GM23338 (cell line): Measurements from ENCODE around the gene ROBO1. TPM values are rescaled to one million over a fixed set of nuclear protein-coding genes. Genes with fewer than 3 reads are reported as not detected.

ENCODE experiments used
- ATAC-seq: fragments of 200-7000 bp; cut with Tn5 transposase; 3 replicates; pipeline ENCODE4 v1.9.1; 2020
- DNase-seq: peaks from one replicate; pipeline ENCODE4 v3.0.0-alpha.2; 2015; ENCODE audit warnings: low spot score
- H2AFZ ChIP-seq: fragments of 200-600 bp; sonication (generic); 2 replicates; pipeline ENCODE4 v1.8.0; 2016; ENCODE audit warnings: antibody characterized with exemption, mild to moderate bottlenecking, moderate library complexity
- H3F3A ChIP-seq: fragments of 200-600 bp; sonication (generic); replicated peaks from 2 replicates; pipeline ENCODE4 v1.8.0; 2017; ENCODE audit warnings: antibody characterized with exemption, mixed run types, low read depth
- H3K27ac ChIP-seq: fragments of 200-600 bp; sonication (generic); 2 replicates; pipeline ENCODE4 v1.6.1; 2016; ENCODE audit warnings: low read depth
- H3K27me3 ChIP-seq: fragments of 200-600 bp; sonication (generic); 2 replicates; pipeline ENCODE4 v1.8.0; 2016; ENCODE audit warnings: mild to moderate bottlenecking, mixed run types, moderate library complexity; ENCODE audit not compliant: insufficient read depth
- H3K36me3 ChIP-seq: fragments of 200-600 bp; sonication (generic); 2 replicates; pipeline ENCODE4 v1.8.0; 2016; ENCODE audit warnings: mild to moderate bottlenecking; ENCODE audit not compliant: insufficient read depth
- H3K4me1 ChIP-seq: fragments of 200-600 bp; sonication (generic); 2 replicates; pipeline ENCODE4 v1.8.0; 2016; ENCODE audit warnings: mild to moderate bottlenecking, moderate library complexity; ENCODE audit not compliant: insufficient read depth
- H3K4me2 ChIP-seq: fragments of 200-600 bp; sonication (generic); 2 replicates; pipeline ENCODE4 v1.7.1; 2017; ENCODE audit warnings: mixed run types
- H3K4me3 ChIP-seq: fragments of 200-600 bp; sonication (generic); 2 replicates; pipeline ENCODE4 v1.6.1; 2016; ENCODE audit warnings: mixed run types
- H3K79me2 ChIP-seq: fragments of 200-600 bp; sonication (generic); replicated peaks from 2 replicates; pipeline ENCODE4 v1.8.0; 2017; ENCODE audit warnings: mild to moderate bottlenecking; ENCODE audit not compliant: insufficient read depth
- H3K9me2 ChIP-seq: fragments of 200-600 bp; sonication (generic); 2 replicates; pipeline ENCODE4 v1.8.0; 2017; ENCODE audit not compliant: insufficient read depth
- H4K20me1 ChIP-seq: fragments of 200-600 bp; sonication (generic); replicated peaks from 2 replicates; pipeline ENCODE4 v1.8.0; 2017; ENCODE audit warnings: mild to moderate bottlenecking; ENCODE audit not compliant: insufficient read depth
- H3K27ac Mint-ChIP-seq: 2 replicates; pipeline ENCODE4 v1.8.0; 2020; ENCODE audit warnings: inconsistent platforms, mild to moderate bottlenecking, moderate library complexity, mixed read lengths
- H3K27me3 Mint-ChIP-seq: 3 replicates; pipeline ENCODE4 v1.8.0; 2022; ENCODE audit warnings: low read depth, mild to moderate bottlenecking, moderate library complexity, mixed read lengths, inconsistent platforms; ENCODE audit not compliant: insufficient read depth, poor library complexity
- H3K36me3 Mint-ChIP-seq: 3 replicates; pipeline ENCODE4 v1.8.0; 2021; ENCODE audit warnings: low read depth, mild to moderate bottlenecking, inconsistent platforms, moderate library complexity, mixed read lengths
- H3K4me1 Mint-ChIP-seq: 3 replicates; pipeline ENCODE4 v1.8.0; 2020; ENCODE audit warnings: mild to moderate bottlenecking, inconsistent platforms, mixed read lengths
- H3K4me3 Mint-ChIP-seq: 3 replicates; pipeline ENCODE4 v1.8.0; 2021; ENCODE audit warnings: moderate library complexity, mild to moderate bottlenecking, inconsistent platforms, mixed read lengths
- H3K9me3 Mint-ChIP-seq: 3 replicates; pipeline ENCODE4 v1.8.0; 2020; ENCODE audit warnings: moderate library complexity, mild to moderate bottlenecking, inconsistent platforms, mixed read lengths
- CTCF ChIP-seq, 2 experiments: fragments of 200-600 bp in 1 of 2; sonication (generic) in 1 of 2; conservative IDR thresholded peaks; 2 replicates each; pipeline versions ENCODE4 v1.5.1 to v1.6.1; 2016 to 2017; ENCODE audit warnings: antibody characterized with exemption in 2 of 2, low read depth in 2 of 2, mild to moderate bottlenecking in 2 of 2, moderate library complexity in 1 of 2
- EZH2 ChIP-seq: fragments of 200-600 bp; sonication (generic); IDR thresholded peaks from one replicate; pipeline ENCODE4 v1.8.0; 2017; ENCODE audit warnings: antibody characterized with exemption, mild to moderate bottlenecking, low read depth; ENCODE audit not compliant: unreplicated experiment
- EZH2phosphoT487 ChIP-seq: fragments of 200-600 bp; sonication (generic); IDR thresholded peaks from one replicate; pipeline ENCODE4 v1.8.1; 2018; ENCODE audit warnings: antibody characterized with exemption; ENCODE audit not compliant: unreplicated experiment
- NANOG ChIP-seq: IDR thresholded peaks from 2 replicates; pipeline ENCODE4 v1.6.1; 2016; ENCODE audit warnings: antibody characterized with exemption, borderline replicate concordance
- POLR2AphosphoS5 ChIP-seq: IDR thresholded peaks from 2 replicates; pipeline ENCODE4 v1.6.1; 2016; ENCODE audit warnings: antibody characterized with exemption, low read depth
- REST ChIP-seq: IDR thresholded peaks from one replicate; pipeline ENCODE4 v1.6.1; 2018; ENCODE audit warnings: antibody characterized with exemption; ENCODE audit not compliant: unreplicated experiment
- STAT1 ChIP-seq: IDR thresholded peaks from one replicate; pipeline ENCODE4 v1.6.1; 2016; ENCODE audit warnings: antibody characterized with exemption; ENCODE audit not compliant: unreplicated experiment
- ZNF462 ChIP-seq: fragments of 250-450 bp; sonication (Bioruptor Pico); IDR thresholded peaks from 2 replicates; pipeline ENCODE4 v1.5.0; 2020; ENCODE audit warnings: mild to moderate bottlenecking, moderate library complexity
- polyA plus RNA-seq: library from polyadenylated mRNA; unstranded; fragments of >200 nt; fragmentation: Nextera tagmentation; extraction: Ambion mirVana; gene quantifications from 2 replicates; pipeline ENCODE4 v1.2.1, GENCODE V29; 2016
- total RNA-seq: library from RNA; depleted of rRNA; stranded (reverse); fragments of >200 nt; shearing (Covaris generic); gene quantifications from 2 replicates; pipeline ENCODE4 v1.2.3, GENCODE V29; 2014

ROBO1 gene
- total and polyA plus RNA-seq, 2 experiments from 2014 or later: 19.2 to 78.3 TPM

DNA sequence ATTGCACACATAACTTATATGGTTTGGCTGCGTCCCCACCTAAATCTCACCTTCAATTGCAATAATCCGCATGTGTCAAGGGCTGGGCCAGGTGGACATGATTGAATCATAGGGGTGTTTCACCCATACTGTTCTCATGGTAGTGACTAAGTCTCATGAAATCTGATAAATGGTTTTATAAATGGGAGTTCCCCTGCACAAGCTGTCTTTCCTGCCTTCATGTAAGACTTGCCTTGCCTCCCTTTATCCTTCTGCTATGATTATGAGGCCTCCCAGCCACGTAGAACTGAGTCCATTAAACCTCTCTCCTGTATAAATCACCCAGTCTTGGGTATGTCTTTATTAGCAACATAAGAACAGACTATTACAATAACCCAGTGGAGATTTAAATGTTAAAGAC, 653.9 kb downstream of the ROBO1 start (continued):
- no peak for TF ChIP-seq REST

DNA sequence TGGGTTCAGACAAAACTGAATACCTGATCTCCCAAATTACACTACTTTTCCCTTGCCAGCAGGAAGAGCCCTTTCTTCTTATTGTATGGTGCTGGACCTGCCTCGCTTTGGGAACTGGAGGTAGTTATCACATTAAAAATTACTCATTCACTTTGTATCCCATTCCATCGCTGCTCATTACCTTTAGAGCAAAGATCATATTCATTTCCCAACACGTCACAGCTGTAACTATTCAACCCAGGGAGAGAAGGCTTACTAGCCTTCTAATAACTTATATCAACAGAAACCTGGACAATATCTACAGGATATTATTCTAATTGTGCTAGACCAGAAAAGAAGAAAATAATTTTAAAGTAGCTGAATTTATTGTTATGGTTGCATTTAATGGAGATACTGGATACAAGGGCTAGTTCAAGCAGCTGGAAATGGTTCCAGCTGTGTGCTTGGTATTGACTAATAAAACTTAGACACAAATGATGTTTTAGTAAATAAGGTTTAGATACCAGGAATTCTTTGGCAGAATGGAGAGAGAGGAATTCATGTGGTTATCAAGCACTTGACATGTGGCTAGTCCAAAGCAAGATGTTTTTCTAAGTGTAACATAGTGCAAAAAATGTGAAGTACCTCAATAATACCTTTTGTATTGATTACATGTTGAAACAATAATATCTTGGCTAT, 656.3 kb downstream of the ROBO1 start:
- H3K27me3 ChIP-seq: no peaks in the 10 kb centered on the region
- H3K4me3 ChIP-seq: no peak overlapping the region
- no peaks in the 10 kb centered on the region for H4K20me1 ChIP-seq
- no peak overlapping the region for H2AFZ ChIP-seq
- Mint-ChIP-seq H3K9me3 (no peaks in the 10 kb centered on the region), H3K36me3 (no peaks in the 10 kb centered on the region), H3K4me3 (no peak overlapping the region), H3K4me1 (peaks cover 11% of the 10 kb centered on the region; the same call in 2 of the 3 replicates), H3K27ac (no peak overlapping the region), H3K27me3 (peaks cover 3% of the 10 kb centered on the region)
- H3K79me2 ChIP-seq: no peaks in the 10 kb centered on the region
- H3K4me1 ChIP-seq: peaks cover 2% of the 10 kb centered on the region; the same call in 1 of the 2 replicates
- ATAC-seq (no peak), DNase-seq (no peak)
- H3K36me3 ChIP-seq: no peaks in the 10 kb centered on the region
- H3F3A ChIP-seq: no peaks in the 10 kb centered on the region
- H3K4me2 ChIP-seq: no peak overlapping the region
- no peak overlapping the region for H3K27ac ChIP-seq
- H3K9me2 ChIP-seq: no peaks in the 10 kb centered on the region; the same call in 1 of the 2 replicates
- no peak for TF ChIP-seq REST
- no peak for TF ChIP-seq STAT1
- no peak for TF ChIP-seq POLR2AphosphoS5
- TF ChIP-seq EZH2: no peak
- no peak for TF ChIP-seq EZH2phosphoT487
- no peak for TF ChIP-seq NANOG
- no peak for TF ChIP-seq CTCF (conservative IDR thresholded peaks at IDR 0.05; ENCODE audit: low read depth in 2 of 2)
- no peak for TF ChIP-seq ZNF462
